Renal pelvis (tissue), 4 donors: Measurements from ENCODE around the gene XIST. TPM values are rescaled to one million over a fixed set of nuclear protein-coding genes. Genes with fewer than 3 reads are reported as not detected.
"Not testable (repeated sequence)": the region's sequence is repeated elsewhere in the genome, so short reads cannot be mapped to it uniquely, and the experiment has no call there.

Source experiments
- DNase-seq: peaks from one replicate; pipeline ENCODE4 v3.0.0-alpha.2; 2013
- polyA plus RNA-seq, 3 donors: library from polyadenylated mRNA; unstranded; fragments of 120-200 nt; gene quantifications; one replicate each; pipeline ENCODE4 v1.2.1, GENCODE V29; 2013; ENCODE audit not compliant: insufficient read length in 3 of 3

The XIST gene
- polyA plus RNA-seq, 3 donors: 0.46 to 948 (median 0.91) TPM

DNA sequence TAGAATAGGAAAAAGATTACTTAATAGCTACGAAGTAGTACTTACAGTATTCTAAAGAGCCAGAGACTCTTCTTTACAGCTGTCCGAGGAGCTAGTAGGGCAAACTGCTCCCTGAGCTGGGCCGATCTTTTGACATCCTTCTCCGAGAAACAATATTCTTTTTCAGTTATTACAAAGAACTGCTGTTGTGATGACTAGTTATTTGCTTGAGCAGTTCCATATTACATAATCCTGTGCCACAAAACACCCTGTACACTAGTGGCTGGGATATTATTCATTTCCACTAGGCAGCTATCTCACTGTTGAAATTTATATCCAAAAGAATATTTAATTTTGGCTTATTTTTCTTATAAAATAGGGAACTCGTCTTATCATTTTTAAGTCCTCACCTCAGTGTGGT, 11.2 kb downstream of the XIST start:
- no peak for DNase-seq

DNA sequence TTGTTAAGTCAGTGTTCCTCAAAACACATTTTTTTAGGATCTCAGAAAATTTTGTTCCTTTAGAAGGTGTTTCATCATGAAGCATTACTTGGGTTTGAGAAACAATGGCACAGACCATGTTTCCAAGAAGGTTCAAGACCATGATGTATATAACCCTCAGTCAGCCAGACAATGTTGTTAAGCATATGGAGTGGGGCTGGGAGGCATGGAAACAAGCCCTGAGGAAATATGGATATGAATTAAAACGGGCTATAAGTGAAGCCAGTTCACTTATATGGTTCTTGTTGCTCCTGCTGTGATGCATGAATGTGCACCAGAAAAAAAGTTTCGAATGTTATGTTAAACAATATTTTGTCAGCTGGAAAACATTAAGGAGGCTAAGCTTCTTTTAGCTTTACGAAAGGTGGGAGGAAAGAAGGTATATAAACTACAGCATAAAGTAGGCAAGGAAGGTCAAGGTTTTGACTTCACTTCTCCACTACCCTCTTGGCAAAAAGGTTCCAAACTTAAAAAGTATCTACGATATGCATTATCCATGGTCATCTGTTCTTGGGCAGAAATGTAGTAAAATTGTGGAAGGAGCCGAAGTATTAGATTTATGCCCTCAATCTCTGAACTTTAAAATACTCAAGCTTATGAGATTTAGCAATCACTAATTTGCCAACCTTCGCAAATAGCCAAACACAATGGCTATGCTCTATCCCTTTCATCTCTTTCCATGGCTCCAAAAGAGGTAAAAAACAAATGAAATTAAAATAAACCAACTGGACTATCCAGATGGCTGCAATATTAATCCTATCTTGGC, 12.2 kb downstream of the XIST start:
- DNase-seq: no peak

DNA sequence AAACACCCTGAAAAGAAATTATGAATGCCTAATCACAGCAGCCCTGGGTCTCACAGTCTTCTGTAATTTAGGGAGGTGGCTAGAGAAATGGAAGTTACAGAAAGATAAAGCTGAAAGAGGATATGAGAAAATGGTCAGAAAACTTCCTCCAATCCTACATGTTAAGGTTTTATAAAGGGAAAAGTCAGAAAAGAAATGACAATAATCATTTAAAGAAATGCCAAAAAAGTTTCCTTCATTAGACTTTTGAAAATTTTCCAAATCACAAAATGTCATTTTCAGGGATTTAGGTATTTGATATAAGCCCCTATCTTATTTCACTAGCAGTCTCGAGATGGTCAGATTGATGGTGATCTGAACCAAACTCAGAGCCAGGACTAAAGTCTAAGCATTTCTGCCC, 13.4 kb downstream of the XIST start:
- no peak for DNase-seq

- no peak for DNase-seq
Observed at GRCh38 chrX:73838123-73838522, 14.4 kb downstream of the XIST start.

- DNase-seq: no peak
Observed at GRCh38 chrX:73836956-73837477, 15.5 kb downstream of the XIST start.

GRCh38 chrX:73834219-73834618, 18.3 kb downstream of the XIST start:
- no peak for DNase-seq

GRCh38 chrX:73832319-73832718, 20.2 kb downstream of the XIST start:
- DNase-seq: no peak

DNA sequence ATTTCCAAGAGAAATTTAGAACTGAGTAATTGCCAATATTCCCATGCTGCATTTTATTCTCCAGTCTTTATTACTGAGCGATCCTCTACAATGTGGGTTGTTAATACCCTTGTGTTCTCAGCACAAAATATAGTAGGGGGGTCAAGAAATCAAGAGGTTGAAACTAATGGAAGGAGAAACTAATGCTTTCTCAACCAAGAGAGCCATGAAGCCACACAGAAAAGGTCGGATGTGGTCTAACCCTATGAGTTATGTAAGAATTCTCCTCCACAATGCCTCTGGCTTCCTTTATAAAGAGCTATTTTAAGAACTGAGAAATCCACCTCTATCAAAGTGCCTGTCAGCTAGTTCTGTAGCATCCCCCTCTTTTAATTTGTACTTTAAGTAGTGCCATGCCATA, 21.0 kb downstream of the XIST start:
- no peak for DNase-seq

DNA sequence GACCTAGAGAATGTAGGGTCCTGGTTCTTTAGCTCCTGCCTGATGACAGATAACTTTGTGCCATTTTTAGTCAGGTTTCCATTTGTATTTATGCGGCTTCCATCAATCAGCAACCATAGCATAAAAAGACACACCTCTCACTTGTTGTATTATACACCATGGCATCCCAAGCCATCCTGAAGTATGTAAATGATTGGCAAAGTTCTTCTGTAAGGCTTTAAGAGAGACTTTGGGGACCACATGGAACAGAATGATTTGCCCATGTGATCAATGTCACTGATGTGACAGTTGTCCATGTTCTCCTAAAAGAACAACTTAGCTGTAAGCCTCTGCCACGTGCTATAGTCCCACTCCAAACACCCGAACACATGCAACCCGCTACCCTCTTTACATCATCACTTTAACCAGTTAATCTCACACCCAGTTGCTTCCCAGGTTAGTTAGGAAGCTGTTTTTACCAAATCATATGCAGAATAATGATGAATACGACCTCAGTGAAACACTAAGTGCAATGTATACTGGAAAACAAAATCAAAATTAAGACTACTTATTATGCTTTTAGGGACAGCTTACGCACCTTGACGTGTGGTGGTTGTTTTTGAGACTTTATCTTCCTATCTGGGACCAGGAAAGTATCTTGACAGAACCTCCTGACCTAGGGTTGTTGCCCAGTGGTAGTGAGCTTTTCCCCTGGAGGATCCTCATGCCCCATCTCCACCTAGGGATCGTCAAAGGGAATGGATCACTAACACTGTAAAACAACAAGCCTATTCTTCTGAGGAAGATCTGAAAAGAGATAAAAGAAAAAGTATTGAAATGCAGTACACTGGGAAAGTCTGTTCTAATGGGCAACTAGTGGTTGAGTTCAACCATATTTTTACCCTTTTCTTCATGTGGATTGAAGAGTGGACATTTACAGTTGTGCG, 21.8 kb downstream of the XIST start:
- no peak for DNase-seq

GRCh38 chrX:73829890-73830466, 22.5 kb downstream of the XIST start:
- no peak for DNase-seq

DNA sequence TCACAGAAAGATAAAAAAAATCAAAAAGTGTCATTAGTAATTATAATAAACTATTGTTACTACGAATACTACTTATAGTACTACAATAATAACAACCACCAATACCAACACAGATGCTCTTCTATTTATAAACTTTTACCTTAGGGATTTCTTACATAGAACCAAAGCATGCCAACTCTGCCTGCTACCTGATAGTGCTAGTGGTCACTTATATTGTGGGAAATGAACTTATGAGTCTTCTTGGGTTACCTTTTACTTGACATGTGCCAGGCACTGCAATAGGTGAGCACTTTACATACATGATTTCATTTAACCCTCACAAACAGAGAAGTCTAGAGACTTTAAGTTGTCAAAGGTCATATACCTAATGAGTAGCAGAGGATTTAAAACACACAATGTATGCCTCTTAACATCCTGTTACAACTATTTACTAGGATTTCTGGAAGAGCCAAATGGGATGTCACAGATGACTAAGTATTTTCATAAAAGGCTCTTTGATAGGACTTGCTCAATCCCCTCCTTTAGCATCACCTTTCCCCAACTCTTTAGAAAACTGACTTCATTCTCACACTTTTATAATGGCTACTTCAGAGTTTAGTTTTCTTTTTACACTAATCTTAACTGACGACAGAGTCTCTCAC, 24.3 kb downstream of the XIST start:
- no peak for DNase-seq

DNA sequence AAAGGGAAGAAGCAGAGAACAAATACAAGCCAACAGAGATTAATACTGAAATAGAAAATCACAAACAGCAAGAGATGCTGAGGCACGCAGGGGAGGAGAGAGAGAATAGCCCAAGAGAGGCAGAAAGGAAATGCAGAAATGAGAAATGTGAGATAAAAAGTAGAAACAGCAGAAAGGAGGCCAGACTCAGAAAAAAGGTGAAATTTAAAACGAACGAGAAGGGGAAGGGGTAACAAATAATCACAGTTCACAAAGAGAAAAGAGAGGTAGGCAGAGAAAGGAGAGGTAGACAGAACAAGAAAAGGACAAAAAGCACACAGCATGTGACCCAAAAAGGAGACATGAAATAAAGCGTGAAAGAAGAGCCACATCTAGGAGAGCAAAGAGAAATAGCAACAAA, 25.1 kb downstream of the XIST start:
- no peak for DNase-seq

DNA sequence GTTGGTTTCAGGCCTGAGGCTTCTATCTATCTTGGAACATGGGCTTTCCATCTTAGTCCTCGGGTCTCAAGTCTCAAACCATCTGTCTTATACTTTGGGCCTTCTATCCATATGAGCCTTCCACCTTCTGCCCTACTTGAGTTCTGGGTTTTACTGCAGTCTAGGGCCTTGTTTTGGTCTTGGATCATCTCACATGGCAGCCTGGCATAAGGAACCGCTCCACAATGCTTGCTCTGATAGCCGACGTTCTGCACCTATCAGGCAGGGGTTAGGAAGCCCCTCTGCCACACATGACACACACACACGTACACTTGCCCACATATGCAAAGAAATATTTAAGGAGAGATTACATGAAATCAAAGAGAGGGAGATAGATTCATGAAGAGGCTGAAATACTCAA, 25.5 kb downstream of the XIST start:
- DNase-seq: no peak

DNA sequence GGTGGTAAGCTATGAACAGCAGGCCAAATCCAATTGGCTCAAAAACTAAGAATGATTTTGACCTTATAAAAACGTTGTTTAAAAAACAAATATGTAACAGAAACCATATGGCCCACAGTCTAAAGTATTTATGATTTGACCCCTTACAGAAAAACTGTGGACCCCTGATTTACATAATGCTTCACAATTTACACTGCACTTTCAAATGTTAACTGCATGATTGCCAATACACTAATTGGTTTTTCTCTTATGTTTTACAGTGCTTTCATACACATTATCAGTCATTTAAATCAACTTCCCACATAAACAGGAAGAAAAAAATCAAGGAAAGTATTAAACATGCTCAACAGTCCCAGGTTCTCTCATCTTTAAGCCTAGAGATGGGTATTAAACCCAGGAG, 26.9 kb downstream of the XIST start:
- no peak for DNase-seq

DNA sequence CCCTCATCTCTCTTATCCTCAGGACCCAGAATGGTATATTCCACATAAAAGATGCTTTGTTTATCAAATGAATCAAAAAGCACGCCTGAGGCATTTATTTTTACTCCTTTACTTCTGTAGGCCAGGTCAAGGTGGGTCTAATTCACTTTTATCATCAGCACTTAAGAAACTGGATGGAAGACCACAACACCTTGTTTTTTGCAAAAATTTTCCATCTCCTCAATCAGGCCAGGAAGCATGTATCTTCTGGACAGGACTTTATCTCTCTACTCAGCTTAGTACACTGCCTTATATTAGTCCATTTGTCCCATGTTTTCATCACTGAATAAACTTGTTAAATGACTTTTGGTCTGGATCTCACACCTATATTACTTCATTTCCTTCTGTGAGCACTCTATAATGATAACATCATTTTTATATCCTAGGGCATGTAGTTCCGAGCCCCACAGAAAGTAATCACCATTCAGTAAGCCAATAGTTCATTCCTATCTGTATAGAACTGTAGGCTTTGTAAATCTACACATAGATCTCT, 29.0 kb downstream of the XIST start:
- no peak for DNase-seq

DNA sequence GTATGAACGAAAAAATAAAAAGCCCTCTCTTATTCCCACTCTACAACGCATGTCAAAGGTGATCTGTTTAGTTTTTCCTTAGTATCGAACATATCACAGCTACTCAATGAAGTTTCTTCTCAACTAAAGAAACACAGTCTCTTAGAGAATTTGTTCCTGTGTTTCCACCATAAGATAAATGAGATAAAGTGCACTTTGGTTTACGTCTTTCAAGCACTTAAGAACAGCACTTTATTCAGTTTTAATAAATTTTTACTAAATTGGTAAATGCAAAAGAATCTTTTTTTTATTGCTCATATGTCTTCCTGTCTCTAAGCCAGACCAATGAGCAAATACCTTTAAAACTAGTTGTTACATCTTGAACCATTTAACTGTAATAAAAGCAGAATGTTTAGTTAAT, 29.7 kb downstream of the XIST start:
- DNase-seq: no peak

DNA sequence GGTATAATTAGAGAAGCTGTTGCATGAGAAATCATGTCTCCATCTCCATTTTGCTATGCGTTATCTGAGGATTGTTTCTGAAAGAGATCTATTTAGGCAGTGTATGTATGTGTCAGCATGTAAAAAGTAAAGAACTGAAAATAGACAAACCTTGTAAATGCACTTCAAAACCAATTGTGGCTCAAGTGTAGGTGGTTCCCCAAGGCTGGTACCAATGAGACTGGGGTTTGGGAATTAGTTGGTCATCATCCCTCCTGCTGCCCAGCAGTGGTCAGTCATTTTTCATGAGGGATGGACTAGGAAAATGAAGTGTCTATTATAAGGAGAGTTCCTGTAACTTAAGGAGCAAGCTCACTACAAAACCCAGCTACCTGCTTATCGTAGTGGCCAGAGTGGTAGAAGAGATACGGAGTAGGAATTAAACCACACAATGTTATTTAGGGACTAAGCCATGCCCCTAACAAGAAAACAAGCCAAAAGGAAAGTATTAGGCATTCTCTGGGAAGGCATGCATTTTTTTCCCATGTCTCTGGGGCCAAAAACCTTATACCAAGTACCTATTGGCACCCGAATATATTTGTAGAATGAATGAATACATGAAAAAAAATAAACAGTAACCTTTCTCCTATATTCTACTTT, 30.5 kb downstream of the XIST start:
- DNase-seq: no peak

DNA sequence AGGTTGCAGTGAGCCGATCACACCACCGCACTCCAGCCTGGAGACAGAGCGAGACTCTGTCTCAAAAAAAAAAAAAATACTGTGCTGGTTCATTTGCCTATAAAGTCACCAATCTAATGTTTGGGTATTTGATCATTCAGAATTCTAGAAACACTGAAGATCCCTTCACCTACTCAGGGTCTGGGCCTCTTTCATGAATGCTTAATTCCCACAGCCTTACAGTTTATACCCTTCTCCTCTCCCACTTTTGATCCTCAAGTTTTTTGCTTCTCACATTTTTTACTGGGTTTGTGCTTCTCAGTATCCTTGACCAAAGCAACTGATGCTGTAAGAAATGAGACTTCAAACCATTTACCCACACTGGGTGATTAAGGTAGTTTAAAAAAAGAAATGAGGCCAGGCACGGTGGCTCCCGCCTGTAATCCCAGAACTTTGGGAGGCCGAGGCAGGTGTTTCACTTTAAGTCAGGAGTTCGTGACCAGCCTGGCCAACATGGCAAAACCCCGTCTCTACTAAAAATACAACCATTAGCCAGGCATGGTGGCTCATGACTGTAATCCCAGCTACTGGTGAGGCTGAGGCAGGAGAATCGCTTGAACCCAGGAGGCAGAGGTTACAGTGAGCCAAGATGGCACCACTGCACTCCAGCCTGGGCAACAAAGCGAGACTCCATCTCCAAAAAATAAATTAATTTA, 32.5 kb downstream of the XIST start:
- not testable (repeated sequence) for DNase-seq

GRCh38 chrX:73818200-73819116, 34.1 kb downstream of the XIST start:
- DNase-seq: no peak
